Stimulated activated naive CD8-positive, alpha-beta T cell treated with anti-CD3 and anti-CD28 coated beads, Interleukin-15, Interleukin-2, amounts not matched to agents 100 ng/mL and 50 ng/mL, for 24 hours (primary cell): ENCODE data around the gene RSPRY1.

Source experiments
- H3K27ac Mint-ChIP-seq: one replicate; pipeline ENCODE4 v1.8.0; 2021; ENCODE audit warnings: mild to moderate bottlenecking, mixed read lengths
- H3K27me3 Mint-ChIP-seq: one replicate; pipeline ENCODE4 v1.8.0; 2021; ENCODE audit warnings: mixed read lengths
- H3K36me3 Mint-ChIP-seq: one replicate; pipeline ENCODE4 v1.8.0; 2021; ENCODE audit warnings: low read depth, mixed read lengths
- H3K4me1 Mint-ChIP-seq: one replicate; pipeline ENCODE4 v1.8.0; 2021; ENCODE audit warnings: low read depth, mixed read lengths
- H3K4me3 Mint-ChIP-seq: one replicate; pipeline ENCODE4 v1.8.0; 2021; ENCODE audit warnings: mild to moderate bottlenecking, mixed read lengths
- H3K9me3 Mint-ChIP-seq: one replicate; pipeline ENCODE4 v1.8.0; 2021; ENCODE audit warnings: mixed read lengths

Gene RSPRY1

GRCh38 chr16:57185945-57186871, at the start of gene RSPRY1, which contains the start of gene PSME3IP1:
Gene RSPRY1, plus strand, starts transcription at chr16:57186329. Its CDS starts 18,330 bp downstream, at chr16:57204659.
Gene PSME3IP1, minus strand, starts transcription at chr16:57186039. Its CDS starts 12,185 bp downstream, at chr16:57173854.
- no peaks in the 10 kb centered on the region for H3K27me3 Mint-ChIP-seq
- peak within 1 kb of the TSS; percentile 100 for H3K4me3 Mint-ChIP-seq
- H3K27ac Mint-ChIP-seq = peak within 1 kb of the TSS; percentile 97
- H3K9me3 Mint-ChIP-seq = no peaks in the 10 kb centered on the region
- H3K36me3 Mint-ChIP-seq = peaks cover 6% of the 10 kb centered on the region
- peaks cover 48% of the 10 kb centered on the region for H3K4me1 Mint-ChIP-seq

GRCh38 chr16:57137043-57137442, 49.1 kb upstream of the RSPRY1 start:
- Mint-ChIP-seq H3K9me3 (no peaks in the 10 kb centered on the region), H3K4me1 (peaks cover 66% of the 10 kb centered on the region), H3K27me3 (no peaks in the 10 kb centered on the region), H3K4me3 (no peak overlapping the region), H3K36me3 (no peaks in the 10 kb centered on the region), H3K27ac (no peak overlapping the region)

GRCh38 chr16:57137566-57138273, 48.4 kb upstream of the RSPRY1 start:
- no peak overlapping the region for H3K4me3 Mint-ChIP-seq
- no peaks in the 10 kb centered on the region for H3K36me3 Mint-ChIP-seq
- H3K27me3 Mint-ChIP-seq = no peaks in the 10 kb centered on the region

GRCh38 chr16:57138281-57138935, 47.7 kb upstream of the RSPRY1 start:
- Mint-ChIP-seq H3K27me3 (no peaks in the 10 kb centered on the region), H3K4me1 (peaks cover 65% of the 10 kb centered on the region), H3K9me3 (no peaks in the 10 kb centered on the region), H3K36me3 (no peaks in the 10 kb centered on the region), H3K4me3 (no peak overlapping the region), H3K27ac (no peak overlapping the region)

More at GRCh38 chr16:57137566-57138273, 48.4 kb upstream of the RSPRY1 start:
- Mint-ChIP-seq H3K27ac (no peak overlapping the region), H3K9me3 (no peaks in the 10 kb centered on the region), H3K4me1 (peaks cover 66% of the 10 kb centered on the region)

- Mint-ChIP-seq H3K9me3 (no peaks in the 10 kb centered on the region), H3K27ac (peak overlapping the region; percentile 98), H3K4me1 (peaks cover 38% of the 10 kb centered on the region), H3K27me3 (no peaks in the 10 kb centered on the region), H3K4me3 (no peak overlapping the region), H3K36me3 (no peaks in the 10 kb centered on the region)
Observed at GRCh38 chr16:57140931-57141668, 45.0 kb upstream of the RSPRY1 start.

GRCh38 chr16:57141822-57142631, 44.1 kb upstream of the RSPRY1 start:
- Mint-ChIP-seq H3K4me3 (peak overlapping the region; percentile 36), H3K36me3 (no peaks in the 10 kb centered on the region), H3K9me3 (no peaks in the 10 kb centered on the region), H3K27ac (peak overlapping the region; percentile 98), H3K27me3 (no peaks in the 10 kb centered on the region), H3K4me1 (peaks cover 37% of the 10 kb centered on the region)

GRCh38 chr16:57143149-57143921, 42.8 kb upstream of the RSPRY1 start:
- Mint-ChIP-seq H3K9me3 (no peaks in the 10 kb centered on the region), H3K4me1 (peaks cover 46% of the 10 kb centered on the region), H3K36me3 (no peaks in the 10 kb centered on the region), H3K27me3 (no peaks in the 10 kb centered on the region), H3K4me3 (no peak overlapping the region), H3K27ac (no peak overlapping the region)

- H3K36me3 Mint-ChIP-seq = no peaks in the 10 kb centered on the region
- H3K4me1 Mint-ChIP-seq = peaks cover 46% of the 10 kb centered on the region
- H3K9me3 Mint-ChIP-seq = no peaks in the 10 kb centered on the region
- no peaks in the 10 kb centered on the region for H3K27me3 Mint-ChIP-seq
- no peak overlapping the region for H3K4me3 Mint-ChIP-seq
- H3K27ac Mint-ChIP-seq = no peak overlapping the region
Observed at GRCh38 chr16:57144027-57144426, 42.1 kb upstream of the RSPRY1 start.

- no peak overlapping the region for H3K27ac Mint-ChIP-seq
- H3K4me1 Mint-ChIP-seq = peaks cover 38% of the 10 kb centered on the region
- H3K4me3 Mint-ChIP-seq = no peak overlapping the region
Observed at GRCh38 chr16:57145046-57146021, 40.8 kb upstream of the RSPRY1 start.

GRCh38 chr16:57146040-57146647, 40.0 kb upstream of the RSPRY1 start:
- Mint-ChIP-seq H3K36me3 (no peaks in the 10 kb centered on the region), H3K27me3 (no peaks in the 10 kb centered on the region), H3K9me3 (no peaks in the 10 kb centered on the region), H3K4me3 (no peak overlapping the region), H3K4me1 (peaks cover 32% of the 10 kb centered on the region), H3K27ac (no peak overlapping the region)

More at GRCh38 chr16:57145046-57146021, 40.8 kb upstream of the RSPRY1 start:
- Mint-ChIP-seq H3K36me3 (no peaks in the 10 kb centered on the region), H3K27me3 (no peaks in the 10 kb centered on the region), H3K9me3 (no peaks in the 10 kb centered on the region)

- Mint-ChIP-seq H3K4me1 (peaks cover 29% of the 10 kb centered on the region), H3K27ac (no peak overlapping the region)
Observed at GRCh38 chr16:57146735-57147134, 39.4 kb upstream of the RSPRY1 start.

More at GRCh38 chr16:57146735-57147134, 39.4 kb upstream of the RSPRY1 start:
- H3K36me3 Mint-ChIP-seq = no peaks in the 10 kb centered on the region
- H3K9me3 Mint-ChIP-seq = no peaks in the 10 kb centered on the region
- H3K4me3 Mint-ChIP-seq = no peak overlapping the region
- H3K27me3 Mint-ChIP-seq = no peaks in the 10 kb centered on the region
